ENCODE measurements around the gene LYG1.
"Not testable (repeated sequence)": the region's sequence is repeated elsewhere in the genome, so short reads cannot be mapped to it uniquely, and the experiment has no call there.

LYG1 gene

DNA sequence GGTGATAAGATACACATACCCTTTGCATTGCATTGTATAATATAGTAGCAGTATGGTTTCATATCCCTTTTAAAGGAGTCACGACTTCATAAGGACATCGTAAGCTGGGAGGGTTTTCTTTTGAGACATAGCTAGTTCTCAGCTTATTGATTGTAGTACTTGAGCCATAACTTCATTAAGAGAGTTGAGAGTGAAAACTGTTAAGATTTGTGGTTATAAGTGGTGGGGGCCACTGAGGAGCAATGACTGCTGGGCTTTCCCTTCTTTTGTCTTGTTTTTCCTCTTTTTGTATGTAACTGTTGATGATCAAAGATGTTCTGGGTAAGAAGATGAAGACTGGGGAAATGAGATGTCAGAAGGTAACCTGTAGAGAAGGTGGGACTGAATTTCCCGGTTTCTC is 47.2 kb upstream of the LYG1 start (continued):
- TF ChIP-seq ZBTB44 (tag by site-specific recombination; IDR thresholded peaks at IDR 0.05) (no peak), ZNF76 (tag by site-specific recombination; IDR thresholded peaks at IDR 0.05; ENCODE audit: borderline replicate concordance, low read depth) (no peak), ZNF221 (tag by site-specific recombination; IDR thresholded peaks at IDR 0.05; ENCODE audit: borderline replicate concordance) (no peak)

DNA sequence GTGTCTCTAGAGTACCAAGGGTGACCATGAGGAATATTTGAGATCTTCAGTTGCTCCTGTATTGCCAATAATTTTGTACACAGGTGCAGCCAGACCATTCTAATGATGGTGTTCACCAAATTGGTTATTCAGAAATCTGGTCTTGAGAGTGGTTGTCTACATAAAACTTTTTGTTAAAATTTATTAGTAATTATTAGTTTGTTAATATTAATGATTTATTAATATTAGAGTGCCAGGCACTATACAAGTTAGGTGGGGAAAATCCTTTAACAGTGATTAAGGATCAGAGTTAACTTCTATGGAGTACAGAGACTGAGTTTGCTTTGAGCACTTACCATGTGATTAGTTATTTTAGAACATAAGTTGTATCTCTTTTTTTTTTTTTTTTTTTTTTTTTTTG is 45.2 kb upstream of the LYG1 start:
- Histone ChIP-seq H3K27ac (ENCODE audit: extremely low read depth, low read depth, low read length) (no peak overlapping the region), H3K4me1 (ENCODE audit: control insufficient read depth, insufficient read depth, low read length) (peaks cover 4% of the 10 kb centered on the region; the same call in 1 of the 2 replicates), H3K9me3 (ENCODE audit: control insufficient read depth, insufficient read depth, low read depth, low read length) (no peaks in the 10 kb centered on the region), H3K36me3 (ENCODE audit: control insufficient read depth in 2 of 2, insufficient read depth in 1 of 2, low read length in 2 of 2) (no peaks in the 10 kb centered on the region), H3K4me3 (ENCODE audit: low read depth, low read length) (no peak overlapping the region)
- CTCF ChIA-PET, result no interaction called here
- POLR2A ChIA-PET, result interaction anchor here (2.3 kb wide), 1 partner anchor 10 kb away, joined by 10 read pairs; the partner anchor contains the start of genes EIF5B and TXNDC9
- TF ChIP-seq ZNF548 (tag by site-specific recombination; IDR thresholded peaks at IDR 0.05), result no peak
- no peak for TF ChIP-seq ZNF423 (tag by site-specific recombination; IDR thresholded peaks at IDR 0.05)
- no peak for TF ChIP-seq ZNF776 (tag by site-specific recombination; IDR thresholded peaks at IDR 0.05; ENCODE audit: borderline replicate concordance)
- no peak for TF ChIP-seq ZNF2 (tag by site-specific recombination; IDR thresholded peaks at IDR 0.05)
- no peak for TF ChIP-seq SP3 (tag by site-specific recombination; IDR thresholded peaks at IDR 0.05)
- no peak for TF ChIP-seq ZNF311 (tag by site-specific recombination; IDR thresholded peaks at IDR 0.05; ENCODE audit: borderline replicate concordance)
- no peak for TF ChIP-seq ZNF48 (tag by site-specific recombination; IDR thresholded peaks at IDR 0.05)
- no peak for TF ChIP-seq TSHZ1 (tag by site-specific recombination; IDR thresholded peaks at IDR 0.05; ENCODE audit: borderline replicate concordance)
- TF ChIP-seq ZSCAN23 (tag by site-specific recombination; IDR thresholded peaks at IDR 0.05), result no peak
- TF ChIP-seq ZNF747 (tag by site-specific recombination; IDR thresholded peaks at IDR 0.05), result no peak
- no peak for TF ChIP-seq YY2 (tag by site-specific recombination; IDR thresholded peaks at IDR 0.05)
- TF ChIP-seq MEIS1 (CRISPR knock-in tag; IDR thresholded peaks at IDR 0.05; ENCODE audit: borderline replicate concordance), result no peak
- TF ChIP-seq HIC1 (tag by site-specific recombination; IDR thresholded peaks at IDR 0.05), result no peak

DNA sequence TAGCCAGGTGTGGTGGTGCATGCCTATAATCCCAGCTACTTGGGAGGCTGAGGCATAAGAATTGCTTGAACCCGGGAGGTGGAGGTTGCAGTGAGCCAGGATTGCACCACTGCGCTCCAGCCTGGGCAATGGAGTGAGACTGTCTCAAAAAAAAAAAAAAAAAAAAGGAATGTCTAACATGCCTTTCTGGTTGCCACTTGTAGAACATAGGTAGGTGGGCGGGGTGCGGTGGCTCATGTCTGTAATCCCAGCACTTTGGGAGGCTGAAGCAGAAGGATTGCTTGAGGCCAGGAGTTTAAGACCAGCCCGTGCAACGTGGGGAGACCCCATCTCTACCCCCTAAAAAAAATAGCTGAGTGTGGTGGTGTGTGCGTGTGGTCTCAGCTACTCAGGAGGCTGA is 44.4 kb upstream of the LYG1 start:
- H3K9me3 ChIP-seq (ENCODE audit: control insufficient read depth, insufficient read depth, low read depth, low read length); H3K27ac ChIP-seq (ENCODE audit: extremely low read depth, low read depth, low read length); H3K4me3 ChIP-seq (ENCODE audit: low read depth, low read length); H3K4me1 ChIP-seq (ENCODE audit: control insufficient read depth, insufficient read depth, low read length); POLR2A ChIA-PET; H3K36me3 ChIP-seq (ENCODE audit: control insufficient read depth in 2 of 2, insufficient read depth in 1 of 2, low read length in 2 of 2): not testable (repeated sequence)
- CTCF ChIA-PET, result interaction anchor here (0.6 kb wide), 1 partner anchor 492 kb away, joined by 4 read pairs; no protein-coding TSS in a partner anchor

All from HEK293 (cell line).